Esophagus muscularis mucosa (tissue), 4 donors: ENCODE results near the gene ACIN1. TPM values are rescaled to one million over a fixed set of nuclear protein-coding genes. Genes with fewer than 3 reads are reported as not detected.

Experiments used
- DNase-seq: peaks from one replicate; pipeline ENCODE4 v3.0.0-alpha.2; 2017; ENCODE audit errors: extremely low spot score
- H3K27ac ChIP-seq, 4 donors: fragments of 200-600 bp; sonication (generic); replicated peaks in 1 of 4; 1 replicate in 3 of 4; 2 replicates in 1 of 4; pipeline ENCODE4 v1.5.1; 2016 to 2019; ENCODE audit warnings: mild to moderate bottlenecking in 1 of 4
- H3K27me3 ChIP-seq, 4 donors: fragments of 200-600 bp; sonication (generic); one replicate each; pipeline versions ENCODE4 v1.5.1 to v1.6.0; 2016 to 2019
- H3K36me3 ChIP-seq, 4 donors: fragments of 200-600 bp; sonication (generic); one replicate each; pipeline ENCODE4 v1.5.1; 2016 to 2019
- H3K4me1 ChIP-seq, 4 donors: fragments of 200-600 bp; sonication (generic); one replicate each; pipeline ENCODE4 v1.5.1; 2016 to 2019
- H3K4me3 ChIP-seq, 4 donors: fragments of 200-600 bp; sonication (generic); 1 replicate in 2 of 4; 2 replicates in 2 of 4; pipeline ENCODE4 v1.5.1; 2016 to 2019; ENCODE audit warnings: mild to moderate bottlenecking in 4 of 4, moderate library complexity in 1 of 4
- H3K9me3 ChIP-seq, 4 donors: fragments of 200-600 bp; sonication (generic); 1 replicate in 3 of 4; 2 replicates in 1 of 4; pipeline ENCODE4 v1.5.1; 2016 to 2019
- EP300 ChIP-seq: sonication (generic); formaldehyde crosslinking; IDR thresholded peaks from one replicate; pipeline ENCODE4 v1.6.1; 2017; ENCODE audit warnings: antibody characterized with exemption
- POLR2A ChIP-seq: fragments of 450-650 bp; IDR thresholded peaks from one replicate; pipeline ENCODE4 v1.6.1; 2017; ENCODE audit warnings: antibody characterized with exemption, moderate library complexity, mild to moderate bottlenecking, low read depth
- POLR2AphosphoS5 ChIP-seq, 2 donors: sonication (generic); formaldehyde crosslinking; IDR thresholded peaks; one replicate each; pipeline ENCODE4 v1.6.1; 2017; ENCODE audit warnings: antibody characterized with exemption in 2 of 2
- WGBS: methylation state at CpG from one replicate; pipeline ENCODE4 v1.1.5; 2018; 5-methylcytosine and 5-hydroxymethylcytosine counted together
- intact Hi-C: fragments of 100-400 bp; cut with DNase I; formaldehyde crosslinking; loops from one replicate; pipeline ENCODE4 v1.15.1; 2023
- total RNA-seq, 4 donors: library from RNA; depleted of rRNA; stranded (reverse); fragments of >200 nt; gene quantifications; one replicate each; pipeline versions ENCODE4 v1.1.0 to v1.2.1, GENCODE V29; 2016
- TF ChIP-seq, protein P1 (sequence below), 3 experiments: fragments of 200-600 bp in 2 of 3; fragments of 450-650 bp in 1 of 3; sonication (generic) in 2 of 3; IDR thresholded peaks; one replicate each; pipeline ENCODE4 v1.5.1; 2017 to 2019; ENCODE audit warnings: antibody characterized with exemption in 3 of 3, mild to moderate bottlenecking in 2 of 3, moderate library complexity in 1 of 3

The ACIN1 gene
- total RNA-seq, 4 donors from 2014 or later, result 60.1 to 101 (median 89.5) TPM

- no peak for DNase-seq
- Histone ChIP-seq H3K4me1 (peaks cover 12 to 35% (median 27%) of the 10 kb centered on the region in 4 donors), H3K9me3 (no peaks in the 10 kb centered on the region), H3K4me3 (peak overlapping the region; percentile 61 to 81 (median 76)), H3K36me3 (peaks cover 26 to 32% (median 29%) of the 10 kb centered on the region in 4 donors), H3K27ac (peak overlapping the region in 3 of 4 donors; percentile 8 to 82 (median 39)), H3K27me3 (no peaks in the 10 kb centered on the region)
- WGBS, result 12% methylated on average over 17 of the region's 17 CpGs
- intact Hi-C loops, result no loop called here
- TF ChIP-seq, protein P1, sequence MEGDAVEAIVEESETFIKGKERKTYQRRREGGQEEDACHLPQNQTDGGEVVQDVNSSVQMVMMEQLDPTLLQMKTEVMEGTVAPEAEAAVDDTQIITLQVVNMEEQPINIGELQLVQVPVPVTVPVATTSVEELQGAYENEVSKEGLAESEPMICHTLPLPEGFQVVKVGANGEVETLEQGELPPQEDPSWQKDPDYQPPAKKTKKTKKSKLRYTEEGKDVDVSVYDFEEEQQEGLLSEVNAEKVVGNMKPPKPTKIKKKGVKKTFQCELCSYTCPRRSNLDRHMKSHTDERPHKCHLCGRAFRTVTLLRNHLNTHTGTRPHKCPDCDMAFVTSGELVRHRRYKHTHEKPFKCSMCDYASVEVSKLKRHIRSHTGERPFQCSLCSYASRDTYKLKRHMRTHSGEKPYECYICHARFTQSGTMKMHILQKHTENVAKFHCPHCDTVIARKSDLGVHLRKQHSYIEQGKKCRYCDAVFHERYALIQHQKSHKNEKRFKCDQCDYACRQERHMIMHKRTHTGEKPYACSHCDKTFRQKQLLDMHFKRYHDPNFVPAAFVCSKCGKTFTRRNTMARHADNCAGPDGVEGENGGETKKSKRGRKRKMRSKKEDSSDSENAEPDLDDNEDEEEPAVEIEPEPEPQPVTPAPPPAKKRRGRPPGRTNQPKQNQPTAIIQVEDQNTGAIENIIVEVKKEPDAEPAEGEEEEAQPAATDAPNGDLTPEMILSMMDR (IDR thresholded peaks at IDR 0.05), result peak; percentile 56 to 78 (median 59)
- TF ChIP-seq EP300 (no peak), POLR2A (no peak), POLR2AphosphoS5 (IDR thresholded peaks at IDR 0.05) (peak in 1 of 2 donors; percentile 28)
These were observed 38.6 kb downstream of the ACIN1 start for GRCh38 chr14:23056145-23056955.

- Histone ChIP-seq H3K4me3 (no peak overlapping the region), H3K36me3 (peaks cover 19 to 25% (median 22%) of the 10 kb centered on the region in 4 donors), H3K27ac (peak overlapping the region in 1 of 4 donors; percentile 82), H3K4me1 (peaks cover 11 to 31% (median 25%) of the 10 kb centered on the region in 4 donors), H3K27me3 (no peaks in the 10 kb centered on the region), H3K9me3 (no peaks in the 10 kb centered on the region)
- TF ChIP-seq POLR2AphosphoS5 (IDR thresholded peaks at IDR 0.05), result no peak
- TF ChIP-seq, protein P1 (IDR thresholded peaks at IDR 0.05), result no peak
- no peak for DNase-seq
- WGBS, result 100% methylated on average over 1 of the region's 6 CpGs
- intact Hi-C loops, result no loop called here
These were observed 39.3 kb downstream of the ACIN1 start for GRCh38 chr14:23055621-23056144.

GRCh38 chr14:23055147-23055550 is 39.8 kb downstream of the ACIN1 start:
- no peak for DNase-seq
- 100% methylated on average over 10 of the region's 12 CpGs for WGBS
- Histone ChIP-seq H3K27ac (no peak overlapping the region), H3K36me3 (peaks cover 14 to 20% (median 17%) of the 10 kb centered on the region in 4 donors), H3K27me3 (no peaks in the 10 kb centered on the region), H3K9me3 (no peaks in the 10 kb centered on the region), H3K4me3 (no peak overlapping the region), H3K4me1 (peaks cover 11 to 31% (median 25%) of the 10 kb centered on the region in 4 donors)
- intact Hi-C loops, result no loop called here
- TF ChIP-seq POLR2A, result no peak
- TF ChIP-seq, protein P1 (IDR thresholded peaks at IDR 0.05), result no peak
- no peak for TF ChIP-seq POLR2AphosphoS5 (IDR thresholded peaks at IDR 0.05)
- no peak for TF ChIP-seq EP300

- H3K4me1 ChIP-seq, result peaks cover 11 to 31% (median 25%) of the 10 kb centered on the region in 4 donors
- no peaks in the 10 kb centered on the region for H3K9me3 ChIP-seq
- H3K27ac ChIP-seq, result no peak overlapping the region
- DNase-seq, result no peak
- WGBS, result 83% methylated on average over 9 of the region's 17 CpGs
- no peak for TF ChIP-seq POLR2AphosphoS5 (IDR thresholded peaks at IDR 0.05)
- TF ChIP-seq, protein P1 (IDR thresholded peaks at IDR 0.05), result peak in 1 of 3 experiments; percentile 11
- H3K36me3 ChIP-seq, result peaks cover 6 to 11% (median 8%) of the 10 kb centered on the region in 4 donors
- no peak overlapping the region for H3K4me3 ChIP-seq
- no peaks in the 10 kb centered on the region for H3K27me3 ChIP-seq
- intact Hi-C loops, result loop anchor here (1.0 kb wide), 1 partner anchor 65 kb away; no protein-coding TSS in a partner anchor
These were observed 40.7 kb downstream of the ACIN1 start for GRCh38 chr14:23054000-23054811.
